GM19239 (cell line): Measurements from ENCODE around the gene HIVEP3.

ENCODE experiments used
- DNase-seq: peaks from one replicate; pipeline ENCODE4 v3.0.0; 2011; ENCODE audit warnings: low spot score; ENCODE audit not compliant: insufficient read length
- FAIRE-seq: peaks from 2 replicates; lab custom pipeline; 2011; peaks lifted over from hg19 to GRCh38; lab: Jason Lieb, UNC

Gene HIVEP3

DNA sequence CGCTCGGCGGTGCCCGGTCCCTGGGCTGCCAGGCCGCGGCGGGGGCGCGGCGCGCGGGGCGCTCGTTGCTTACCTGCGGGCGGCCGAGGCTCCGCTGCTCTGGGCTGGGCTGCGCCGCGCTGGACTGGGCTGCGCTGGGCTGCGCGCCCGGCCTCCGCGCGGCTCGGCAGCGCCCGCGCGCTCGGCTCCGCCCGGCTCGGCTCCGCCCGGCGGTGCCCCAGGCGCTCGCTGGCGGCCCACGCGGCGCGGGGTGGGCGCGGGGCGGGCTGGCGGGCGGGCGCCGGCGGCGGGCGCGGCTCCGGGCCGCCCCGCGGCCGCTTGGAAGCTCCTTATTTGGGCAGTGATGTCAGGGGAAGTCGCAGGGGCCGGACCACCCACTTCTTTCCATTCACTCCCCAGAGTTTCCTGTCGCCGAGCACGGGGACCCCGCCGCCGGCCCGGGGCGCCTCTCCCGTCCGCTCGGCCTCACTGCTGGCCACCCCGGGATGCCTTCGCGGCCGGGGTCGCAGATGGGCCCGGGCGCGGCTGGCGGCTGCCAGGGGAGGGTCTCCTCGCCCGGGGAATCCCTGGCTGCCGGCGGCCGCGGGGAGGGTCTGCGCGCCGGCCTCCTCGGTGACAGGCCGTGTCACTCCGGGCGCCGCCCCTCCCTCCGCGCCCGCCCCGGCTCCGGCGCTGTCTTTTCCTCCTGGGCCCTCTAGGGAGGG is 256.5 kb downstream of the HIVEP3 start:
- FAIRE-seq (no peak), DNase-seq (peak; percentile 93)

DNA sequence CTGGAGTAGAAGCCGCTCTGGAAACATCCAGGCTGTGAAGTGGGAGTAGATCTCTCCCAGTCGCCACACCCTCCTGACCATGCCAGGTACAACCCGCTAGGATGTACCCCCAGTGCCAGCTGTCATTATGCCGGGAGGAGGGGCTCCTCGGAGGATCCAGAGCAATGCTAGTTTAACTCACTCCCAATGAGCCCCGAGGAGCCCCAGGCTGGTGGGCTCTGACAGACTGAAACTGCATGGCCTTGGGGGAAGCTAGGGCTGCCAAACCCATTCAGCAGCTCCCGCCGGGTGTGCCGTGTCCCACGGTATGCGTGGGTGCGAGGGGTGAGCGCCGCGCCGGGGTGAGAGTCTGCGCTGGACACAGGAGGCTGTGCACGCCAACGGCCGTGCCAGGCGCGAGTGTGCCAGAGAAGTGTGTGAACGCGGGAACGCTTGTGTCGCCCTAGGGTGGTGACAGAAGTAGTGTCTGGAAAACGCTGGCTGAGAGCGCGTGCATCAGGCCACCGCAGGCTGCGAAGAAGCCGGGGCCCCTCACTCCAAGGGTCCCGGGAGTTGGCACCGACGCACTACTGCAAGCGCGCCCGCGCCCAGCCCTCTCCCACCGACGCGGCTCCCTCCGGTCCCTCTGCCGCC is 257.2 kb downstream of the HIVEP3 start:
- DNase-seq, result no peak
- FAIRE-seq, result no peak

DNA sequence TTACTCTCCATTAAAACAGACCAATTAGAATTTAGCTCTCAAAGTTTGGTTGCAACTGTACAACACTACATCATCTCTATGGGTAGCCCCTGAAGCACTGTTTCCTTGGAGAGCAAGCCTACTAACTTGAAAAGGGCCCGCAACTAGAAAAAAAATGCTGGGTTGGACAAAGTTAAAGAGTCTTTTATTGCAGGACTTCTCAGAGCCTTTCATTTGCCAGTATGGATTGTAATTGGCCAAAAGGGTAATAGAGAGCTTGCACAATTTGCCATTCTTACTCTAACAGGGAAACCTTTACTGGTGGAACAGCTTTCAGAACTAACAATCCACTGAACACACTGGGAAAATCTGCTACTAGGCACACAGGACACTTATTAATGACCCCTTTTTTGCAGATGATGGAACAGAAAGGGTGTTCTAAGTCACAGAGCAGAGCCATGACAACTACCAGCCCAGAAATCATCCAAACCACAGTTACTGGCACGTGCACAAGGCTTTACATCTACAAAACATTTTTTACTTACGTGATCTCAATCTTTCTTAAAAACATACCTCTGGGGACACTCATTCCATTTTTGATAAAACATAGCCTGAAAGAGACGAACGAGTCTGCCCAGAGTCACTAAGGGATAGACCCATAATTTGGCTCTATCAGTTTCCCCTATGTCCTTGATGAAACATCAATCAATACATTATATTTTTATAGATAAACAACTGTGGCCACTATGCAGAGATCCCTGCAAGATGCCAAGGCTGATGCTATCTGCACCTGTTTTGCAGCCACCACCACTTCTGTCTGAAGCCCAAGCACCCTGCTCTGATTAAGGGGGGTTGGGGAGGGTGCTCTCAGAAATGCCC is 257.9 kb downstream of the HIVEP3 start:
- DNase-seq (no peak), FAIRE-seq (peak; percentile 76)

DNA sequence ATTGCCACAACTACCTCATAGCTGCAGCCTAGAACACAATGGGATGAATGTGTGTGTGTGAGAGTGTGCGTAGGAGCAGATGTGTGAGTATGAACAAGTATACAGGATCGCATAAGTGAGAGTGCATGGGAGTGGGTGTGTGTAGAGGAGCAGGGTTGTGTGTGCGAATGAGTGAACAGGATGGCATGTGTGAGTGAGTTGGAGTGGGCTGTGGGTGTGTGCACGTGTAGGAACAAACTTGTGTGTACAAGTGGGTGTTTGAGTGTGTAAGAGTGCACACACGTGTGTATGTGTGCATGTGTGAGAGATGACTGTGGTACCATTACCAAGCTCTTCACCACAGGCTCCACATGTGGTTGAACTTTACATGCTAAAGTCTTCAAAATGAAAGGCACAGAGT is 258.8 kb downstream of the HIVEP3 start:
- no peak for DNase-seq
- peak; percentile 44 for FAIRE-seq

DNA sequence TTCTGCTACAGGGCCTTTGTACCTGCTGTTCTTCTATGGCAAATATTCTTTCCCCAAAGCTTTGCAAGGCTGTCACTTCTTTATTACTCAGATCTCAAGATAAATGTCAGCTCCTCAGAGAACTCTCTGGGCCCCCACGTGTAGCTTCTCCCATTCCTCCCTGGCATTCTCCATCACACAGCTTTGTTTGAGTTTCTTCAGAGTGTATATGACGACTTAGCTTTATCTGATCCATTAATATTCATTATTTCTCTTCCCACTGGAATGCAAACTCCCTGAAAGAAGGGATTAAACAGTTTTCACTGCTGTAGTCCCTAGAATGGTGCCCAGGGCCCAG is 259.6 kb downstream of the HIVEP3 start:
- DNase-seq, result no peak
- peak; percentile 11 for FAIRE-seq

DNA sequence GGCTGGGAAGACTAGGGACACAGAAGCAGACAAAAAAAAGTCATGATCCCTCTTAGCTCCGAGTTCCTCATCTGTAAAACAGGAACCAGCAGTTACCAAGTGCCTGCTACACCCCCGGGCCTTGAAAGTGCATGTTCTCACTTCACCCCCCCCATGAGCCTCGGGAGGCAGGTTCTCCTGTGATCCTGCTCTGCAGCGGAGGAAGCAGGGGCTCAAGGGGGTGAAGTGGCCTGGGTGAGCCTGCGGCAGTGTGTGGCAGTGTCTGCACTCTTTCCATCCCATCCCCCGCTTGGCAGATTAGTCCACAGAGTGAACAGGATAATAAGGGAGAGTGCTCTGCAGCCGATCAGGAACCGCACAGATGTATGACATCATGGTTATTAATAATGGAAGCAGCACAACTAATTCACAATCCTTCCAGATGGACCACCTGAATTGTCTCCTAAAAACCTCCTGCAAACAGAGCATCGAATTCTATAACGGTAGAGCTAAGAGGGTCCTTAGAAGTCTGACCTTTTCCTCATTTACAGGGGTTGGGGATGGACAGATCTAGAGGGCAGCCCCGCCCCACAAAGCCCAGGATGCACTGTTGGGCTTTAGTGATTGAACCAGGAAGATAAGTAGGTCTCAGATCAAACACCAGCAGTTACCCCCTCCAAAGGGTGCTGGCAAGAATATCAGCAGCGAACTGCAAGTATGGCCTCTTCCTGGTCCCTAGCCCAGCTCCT is 260.1 kb downstream of the HIVEP3 start:
- FAIRE-seq (peak; percentile 31), DNase-seq (no peak)

DNA sequence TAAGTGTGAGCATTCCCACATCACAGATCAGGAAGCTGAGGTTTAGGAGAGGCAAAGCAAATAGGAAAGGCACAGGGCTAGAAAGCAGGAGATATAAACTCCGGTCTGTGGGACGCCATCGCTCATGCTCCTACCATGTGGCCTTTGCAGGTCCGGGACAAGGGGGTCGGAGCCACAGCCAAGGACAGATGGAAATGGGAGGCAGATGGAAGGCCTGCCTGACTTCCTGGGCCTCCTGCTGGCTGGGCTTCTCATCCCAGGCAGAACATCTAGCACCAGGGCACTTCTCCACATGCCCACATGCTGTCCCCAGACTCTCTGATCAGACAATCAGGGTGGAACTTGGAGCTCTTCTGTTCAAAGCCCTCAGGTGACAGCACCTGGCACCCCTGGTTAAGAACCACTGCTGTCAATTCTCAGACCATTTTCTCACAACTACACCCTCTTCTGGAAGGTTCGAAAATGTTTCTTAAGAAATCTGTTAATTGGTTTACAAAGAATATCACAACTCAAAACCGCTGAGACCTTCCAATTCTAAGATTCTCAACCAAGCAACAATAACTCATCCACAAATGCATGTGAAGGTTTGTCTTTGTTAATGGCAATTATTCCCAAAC is 260.9 kb downstream of the HIVEP3 start:
- FAIRE-seq (no peak), DNase-seq (no peak)

DNA sequence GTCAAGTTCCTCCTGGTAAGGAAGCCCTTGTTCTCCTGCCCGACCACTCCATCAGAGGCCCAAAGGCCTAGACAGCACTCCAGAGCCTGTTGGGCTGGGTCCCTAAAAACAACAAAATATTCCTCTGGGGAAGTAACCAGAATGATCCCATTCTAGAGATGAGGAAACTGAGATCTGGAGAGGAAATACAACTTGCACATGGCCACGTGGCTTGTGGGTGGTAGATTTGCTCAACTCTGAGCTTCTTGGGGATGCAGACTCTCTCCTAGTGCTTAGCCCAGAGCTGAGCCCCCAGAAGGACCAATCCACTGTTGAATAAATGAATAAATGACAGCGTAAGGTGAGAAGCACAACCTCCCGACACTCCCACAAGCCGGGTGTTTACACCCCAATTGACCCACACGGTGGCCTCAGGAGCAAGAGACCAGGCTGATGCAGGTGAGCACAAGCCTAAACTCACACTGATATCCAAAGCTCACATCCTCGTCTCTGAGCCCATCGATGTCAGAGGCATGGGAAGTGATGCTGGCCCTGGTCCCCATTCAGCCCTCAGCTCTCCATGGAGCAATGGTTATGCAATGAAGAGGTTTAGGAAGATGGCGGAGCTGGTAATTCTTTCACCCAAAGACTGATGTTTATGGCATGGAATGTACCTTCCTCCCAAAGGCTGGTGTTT is 261.8 kb downstream of the HIVEP3 start:
- FAIRE-seq, result no peak

DNA sequence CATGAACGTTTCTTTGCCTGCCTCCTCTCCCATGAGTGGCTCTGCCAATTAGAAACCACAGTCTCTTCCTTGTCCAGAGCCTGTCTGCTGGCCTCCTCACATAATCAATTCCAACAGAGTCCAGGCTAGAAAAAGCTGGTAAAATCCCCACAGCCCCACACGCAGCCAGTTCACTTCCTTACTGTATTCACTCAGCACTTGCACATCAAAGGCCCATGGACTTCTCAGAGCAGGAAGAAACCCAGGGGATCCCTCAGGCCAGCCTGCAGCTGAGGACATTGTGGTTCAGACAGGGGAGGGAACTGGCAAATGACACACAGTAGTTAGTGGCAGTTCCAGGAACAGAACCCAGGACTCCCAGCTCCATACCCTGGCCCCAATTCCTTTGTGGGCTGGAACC is 262.7 kb downstream of the HIVEP3 start:
- FAIRE-seq (peak; percentile 80), DNase-seq (no peak)

More for the DNA sequence above, 261.8 kb downstream of the HIVEP3 start:
- no peak for DNase-seq

DNA sequence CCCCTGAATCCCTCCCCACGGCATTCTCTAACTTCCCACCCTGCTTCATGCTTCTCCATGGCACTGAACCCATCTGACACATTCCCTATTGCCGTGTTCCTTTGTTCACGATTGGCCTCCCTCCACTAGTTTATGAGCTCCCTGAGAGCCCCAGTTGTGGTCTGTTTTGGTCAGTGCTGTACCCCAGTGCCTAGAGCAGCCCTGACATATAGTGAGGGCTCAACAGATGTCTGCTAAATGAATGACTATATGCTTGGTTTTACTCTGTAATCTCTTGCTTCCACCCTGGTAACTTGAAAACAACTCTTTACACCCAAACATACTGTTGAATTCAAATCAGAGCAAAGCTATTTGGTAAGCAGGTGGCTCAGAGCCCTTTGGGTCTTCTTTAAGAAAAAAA is 263.1 kb downstream of the HIVEP3 start:
- no peak for FAIRE-seq

DNA sequence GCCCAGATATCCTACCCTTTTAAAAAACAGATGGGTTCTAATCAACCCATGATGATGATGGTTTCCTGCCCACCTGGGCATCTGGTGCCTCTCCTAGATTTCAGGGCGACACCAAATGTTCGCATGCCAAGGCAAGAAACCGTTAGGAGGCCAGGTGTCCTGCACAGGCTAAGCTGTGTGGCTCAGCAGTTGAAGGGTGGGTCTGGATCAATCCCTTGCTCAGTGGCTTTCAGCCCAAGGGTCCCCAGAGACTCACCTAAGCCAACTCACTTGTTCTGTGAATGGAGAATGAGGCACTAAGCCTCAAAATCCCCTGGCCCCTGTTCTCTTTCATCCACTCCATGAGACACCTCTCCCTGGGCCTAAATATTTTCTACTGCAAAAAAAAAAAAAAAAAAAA is 265.1 kb downstream of the HIVEP3 start:
- DNase-seq (no peak), FAIRE-seq (no peak)

More for the DNA sequence above, 263.1 kb downstream of the HIVEP3 start:
- DNase-seq, result no peak

DNA sequence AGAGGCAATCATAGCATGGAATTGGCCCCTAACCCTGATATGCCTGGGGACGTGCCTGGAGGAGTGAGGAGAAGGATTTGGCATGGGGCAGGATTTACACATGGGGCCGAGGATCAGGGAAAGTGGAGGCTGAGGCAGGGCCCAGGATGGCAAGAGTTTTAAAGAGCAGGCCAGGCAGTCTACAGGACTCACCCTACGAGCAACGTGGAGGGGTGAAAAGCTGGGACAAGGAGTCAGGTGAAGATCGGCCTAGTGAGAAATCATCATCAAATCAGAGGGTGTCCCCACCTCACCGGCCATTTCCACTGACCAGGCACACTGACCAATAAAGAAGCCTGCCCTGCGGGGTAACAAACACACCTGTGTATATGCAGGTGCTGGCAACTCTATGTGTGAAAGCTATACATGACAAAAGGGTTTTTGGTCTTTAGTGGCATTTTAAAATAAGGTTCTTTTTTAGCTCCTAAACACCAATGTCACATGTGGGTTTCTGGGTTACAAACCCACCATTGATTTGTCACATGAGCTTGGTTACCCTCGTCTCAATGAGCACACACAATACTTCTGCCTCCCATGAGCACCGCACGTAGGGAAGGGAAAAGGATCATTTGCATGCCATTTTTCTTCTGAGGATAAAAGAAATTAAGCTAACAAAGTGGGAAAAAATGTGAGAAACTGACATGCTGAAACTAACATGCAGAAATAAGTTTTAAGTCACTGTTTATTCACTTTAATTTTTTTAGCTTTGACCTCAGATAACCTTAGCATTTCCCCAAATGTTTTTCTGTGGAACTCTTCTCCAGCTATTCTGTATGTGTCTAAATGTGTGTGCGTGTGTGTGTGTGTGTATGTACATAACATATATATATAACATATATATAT is 266.1 kb downstream of the HIVEP3 start:
- no peak for FAIRE-seq
- DNase-seq, result no peak

DNA sequence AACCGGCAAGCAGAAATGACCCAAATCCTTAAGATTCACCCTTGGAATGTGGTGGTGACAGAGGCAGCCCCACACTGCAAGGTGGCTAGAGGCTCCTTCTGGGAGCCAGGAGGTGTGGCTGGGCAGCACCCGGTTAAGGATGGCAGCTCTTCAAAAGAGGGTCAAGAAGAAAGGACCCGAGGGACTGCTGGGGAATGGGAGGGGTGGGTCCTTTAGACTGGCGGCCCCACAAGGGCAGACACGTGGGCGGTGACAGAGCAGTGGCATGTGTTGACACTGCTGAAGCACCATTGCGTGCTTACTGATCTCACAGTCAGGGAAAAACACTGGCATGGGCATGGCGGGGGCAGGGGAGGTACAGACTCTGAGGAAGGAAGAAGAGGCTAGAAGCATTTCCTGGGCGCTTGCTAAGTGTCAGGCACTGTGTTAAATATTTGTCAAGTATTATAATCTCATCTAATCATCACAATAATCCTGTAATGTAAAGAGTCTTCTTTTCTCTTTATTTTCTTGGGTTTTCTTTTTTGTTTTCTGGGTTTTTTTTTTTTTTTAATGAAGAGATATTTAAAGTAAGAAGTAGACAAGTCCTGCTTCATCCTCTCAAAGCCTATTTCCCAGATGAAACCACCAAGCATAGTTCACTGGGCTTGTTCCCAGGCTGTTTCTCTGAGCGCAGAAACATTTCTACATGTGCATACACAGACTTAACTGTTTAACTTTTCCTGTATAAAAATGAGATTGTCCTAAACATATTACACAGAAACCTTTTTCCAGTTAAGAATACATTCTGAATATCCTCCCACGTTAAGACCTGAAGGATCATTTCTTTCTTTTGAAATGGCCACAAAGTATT is 268.5 kb downstream of the HIVEP3 start:
- FAIRE-seq (no peak), DNase-seq (no peak)

DNA sequence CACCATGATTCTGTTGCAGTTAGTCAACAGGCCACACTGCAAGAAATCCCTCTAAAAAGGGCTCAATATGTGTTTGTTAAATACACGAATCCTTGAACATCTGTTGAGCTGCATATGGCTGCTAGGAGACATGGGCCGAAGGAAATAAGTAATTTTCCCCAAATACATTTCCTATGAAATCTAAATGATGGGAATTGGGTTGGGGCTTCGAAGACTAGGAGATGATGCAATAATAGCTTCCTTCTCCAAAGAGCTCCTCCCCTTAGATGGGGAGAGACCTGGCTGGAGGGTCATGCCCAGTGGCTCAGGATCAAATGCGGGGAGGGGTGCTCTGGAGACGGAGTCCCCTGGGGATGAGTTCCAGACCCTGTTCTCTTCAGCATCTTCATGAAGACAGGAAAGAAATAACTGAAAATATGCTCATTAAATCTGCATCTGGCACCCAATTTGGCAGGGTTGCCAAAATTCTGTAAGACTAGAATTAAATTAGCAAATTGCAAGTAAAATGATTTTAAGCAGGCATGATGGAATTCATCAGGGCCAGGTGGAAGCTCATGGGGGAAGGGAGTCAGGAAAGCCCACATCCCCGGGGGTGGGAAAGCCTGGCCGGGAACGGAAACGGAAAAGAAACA is 269.2 kb downstream of the HIVEP3 start:
- FAIRE-seq (no peak), DNase-seq (no peak)

DNA sequence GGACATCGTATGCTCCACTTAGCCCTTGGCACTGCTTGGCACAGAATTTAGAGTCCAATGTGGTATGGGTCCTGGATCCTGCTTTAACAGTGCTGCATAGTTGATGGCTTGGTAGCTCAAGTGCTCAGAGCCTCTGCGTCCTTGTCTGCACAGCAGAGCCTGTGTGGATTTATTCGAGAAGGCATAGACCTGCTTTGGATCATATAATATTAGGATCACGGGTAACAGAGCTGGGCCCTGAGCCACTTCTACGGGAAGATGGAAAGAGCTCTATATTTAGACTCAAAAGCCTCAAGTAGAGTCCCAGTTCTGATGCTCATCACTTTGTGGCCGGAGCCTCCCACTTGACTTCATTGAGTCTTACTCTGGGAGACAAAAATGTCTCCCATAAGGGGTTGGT is 269.9 kb downstream of the HIVEP3 start:
- DNase-seq, result no peak
- no peak for FAIRE-seq

DNA sequence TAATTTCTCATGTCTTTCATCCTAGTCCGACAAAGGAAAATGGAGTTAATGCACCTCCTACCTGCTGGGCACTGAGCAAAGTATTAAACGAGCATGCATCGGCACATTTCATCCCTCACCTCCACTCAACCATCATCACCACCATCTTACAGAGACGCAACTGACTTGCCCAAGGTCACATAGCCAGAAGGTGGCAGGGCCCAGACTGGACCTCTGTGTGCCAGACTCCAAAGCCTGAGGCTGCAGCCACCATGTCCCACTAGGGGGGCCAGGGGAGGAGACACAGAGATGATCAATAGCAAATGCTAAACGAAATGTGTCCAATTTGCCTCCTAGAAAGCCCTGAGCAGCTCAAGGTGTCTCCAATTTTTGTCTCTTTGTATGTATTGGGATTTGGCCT is 270.5 kb downstream of the HIVEP3 start:
- DNase-seq, result no peak
- no peak for FAIRE-seq
